K562 (cell line): Measurements from ENCODE around the gene TTLL11. TPM values are rescaled to one million over a fixed set of nuclear protein-coding genes. Genes with fewer than 3 reads are reported as not detected.

ENCODE experiments used
- ATAC-seq: fragments of 200-7000 bp; cut with Tn5 transposase; 3 replicates; pipeline ENCODE4 v1.9.1; 2020; ENCODE audit warnings: moderate library complexity
- BruUV-seq: library from RNA; stranded (reverse); fragments of 400-500 nt; replicated peaks from 2 replicates; lab custom pipeline; 2021; lab: Mats Ljungman, UMichigan
- CTCF ChIA-PET: fragments of 300-600 bp; formaldehyde crosslinking; extraction: SDS; loops from one replicate; lab custom pipeline; 2021; ENCODE audit warnings: low intra/inter-chr PET ratio; lab: Yijun Ruan, JAX
- POLR2A ChIA-PET: fragments of 300-600, 350-650 bp; sonication (Branson Sonifier 250); formaldehyde crosslinking; extraction: SDS; loops from one replicate; lab custom pipeline; 2021; ENCODE audit warnings: antibody characterized with exemption, inconsistent platforms; lab: Yijun Ruan, JAX
- DNase-seq, 4 experiments: peaks; one replicate each; pipeline versions ENCODE4 v3.0.0 to v3.0.0-alpha.2; 2011 to 2018; ENCODE audit warnings: low spot score in 3 of 4, mixed read lengths in 3 of 4; ENCODE audit errors: extremely low read depth in 1 of 4
- FAIRE-seq: peaks from 2 replicates; lab custom pipeline; 2011; peaks lifted over from hg19 to GRCh38; lab: Jason Lieb, UNC
- H2AFZ ChIP-seq: 2 replicates; pipeline ENCODE4 v1.6.0; 2011; ENCODE audit warnings: low read depth, low read length, control low read depth, inconsistent platforms
- H3K27ac ChIP-seq: fragments of 200-600 bp; 3 replicates; pipeline ENCODE4 v1.8.0; 2011; ENCODE audit warnings: low read depth, mild to moderate bottlenecking, control low read depth, inconsistent platforms, low read length, moderate library complexity, mixed read lengths; ENCODE audit errors: extremely low read depth
- H3K27me3 ChIP-seq, 2 experiments: fragments of 300-600 bp in 1 of 2; 2 replicates in 1 of 2; 3 replicates in 1 of 2; pipeline versions ENCODE4 v1.6.0 to v1.8.0; 2011; ENCODE audit warnings: inconsistent platforms in 2 of 2, low read length in 2 of 2, mild to moderate bottlenecking in 1 of 2, mixed read lengths in 1 of 2, moderate library complexity in 1 of 2; ENCODE audit not compliant: control insufficient read depth in 2 of 2, insufficient read depth in 2 of 2
- H3K36me3 ChIP-seq: fragments of 300-600 bp; 3 replicates; pipeline ENCODE4 v1.8.0; 2011; ENCODE audit warnings: mild to moderate bottlenecking, low read length, inconsistent platforms; ENCODE audit not compliant: control insufficient read depth, insufficient read depth
- H3K4me1 ChIP-seq, 2 experiments: fragments of 200-600 bp in 1 of 2; replicated peaks in 1 of 2; 2 replicates in 1 of 2; 3 replicates in 1 of 2; pipeline versions ENCODE4 v1.5.1 to v1.8.0; 2011; ENCODE audit warnings: inconsistent platforms in 2 of 2, low read length in 2 of 2, mild to moderate bottlenecking in 1 of 2, mixed read lengths in 1 of 2, moderate library complexity in 1 of 2; ENCODE audit not compliant: control insufficient read depth in 2 of 2, insufficient read depth in 2 of 2
- H3K4me2 ChIP-seq: 2 replicates; pipeline ENCODE4 v1.6.1; 2011; ENCODE audit warnings: low read length, control low read depth, inconsistent platforms, mixed read lengths; ENCODE audit not compliant: insufficient read depth
- H3K4me3 ChIP-seq: fragments of 200-600 bp; sonication (generic), shearing (Covaris generic); 2 replicates; pipeline ENCODE4 v1.5.1; 2016; ENCODE audit warnings: control low read depth, inconsistent platforms
- H3K79me2 ChIP-seq: fragments of 200-600 bp; 3 replicates; pipeline ENCODE4 v1.8.0; 2011; ENCODE audit warnings: low read length, inconsistent platforms; ENCODE audit not compliant: control insufficient read depth, insufficient read depth
- H3K9ac ChIP-seq, 2 experiments: 2 replicates each; pipeline versions ENCODE4 v1.6.0 to v1.6.1; 2011; ENCODE audit warnings: low read depth in 2 of 2, low read length in 2 of 2, control low read depth in 1 of 2, inconsistent platforms in 1 of 2, mild to moderate bottlenecking in 1 of 2, mixed read lengths in 1 of 2; ENCODE audit not compliant: insufficient read depth in 1 of 2
- H3K9me1 ChIP-seq: one replicate; pipeline ENCODE4 v1.6.0; 2011; ENCODE audit warnings: inconsistent platforms, mild to moderate bottlenecking, low read length, moderate library complexity; ENCODE audit not compliant: control insufficient read depth, insufficient read depth
- H3K9me3 ChIP-seq: replicated peaks from 2 replicates; pipeline ENCODE4 v1.5.1; 2011; ENCODE audit warnings: low read depth, low read length, inconsistent platforms; ENCODE audit not compliant: control insufficient read depth, insufficient read depth
- H4K20me1 ChIP-seq: replicated peaks from 2 replicates; pipeline ENCODE4 v1.6.1; 2011; ENCODE audit warnings: low read length, inconsistent platforms, mixed read lengths; ENCODE audit not compliant: control insufficient read depth, insufficient read depth
- CHAMP1 ChIP-seq: fragments of 450-650 bp; IDR thresholded peaks from 2 replicates; pipeline ENCODE4 v1.6.1; 2016; ENCODE audit warnings: mild to moderate bottlenecking
- GTF2A2 ChIP-seq: IDR thresholded peaks from 2 replicates; pipeline ENCODE4 v1.6.1; 2016; ENCODE audit warnings: mild to moderate bottlenecking, missing genetic modification characterization, missing compliant biosample characterization
- KAT8 ChIP-seq: fragments of 450-650 bp; IDR thresholded peaks from 2 replicates; pipeline ENCODE4 v1.6.1; 2016; ENCODE audit warnings: low read depth, mild to moderate bottlenecking
- PTBP1 ChIP-seq: fragments of 200-400 bp; formaldehyde crosslinking; IDR thresholded peaks from 2 replicates; pipeline ENCODE4 v1.6.1; 2017; ENCODE audit warnings: low read depth, low read length
- SRF ChIP-seq, 2 experiments: fragments of 250-450, 450-650 bp in 1 of 2; sonication (Bioruptor Pico) in 1 of 2; sonication (generic) in 1 of 2; formaldehyde crosslinking; IDR thresholded peaks; 2 replicates each; pipeline versions ENCODE4 v1.5.0 to v1.5.1; 2020 to 2022; ENCODE audit warnings: mild to moderate bottlenecking in 1 of 2, missing genetic modification reagents in 1 of 2
- TEAD4 ChIP-seq, 2 experiments: sonication (generic) in 1 of 2; formaldehyde crosslinking in 1 of 2; IDR thresholded peaks; 2 replicates each; pipeline versions ENCODE4 v1.6.1 to v1.8.0; 2012 to 2022; ENCODE audit warnings: borderline replicate concordance in 1 of 2, inconsistent platforms in 1 of 2, low read length in 1 of 2, mild to moderate bottlenecking in 1 of 2, missing genetic modification reagents in 1 of 2
- TRIM24 ChIP-seq, 2 experiments: fragments of 450-650 bp; IDR thresholded peaks; 2 replicates each; pipeline ENCODE4 v1.6.1; 2016
- ZC3H8 ChIP-seq: fragments of 450-650 bp; IDR thresholded peaks from 2 replicates; pipeline ENCODE4 v1.6.1; 2017
- ZFP30 ChIP-seq: fragments of 250-450 bp; sonication (Bioruptor Pico); IDR thresholded peaks from 2 replicates; pipeline ENCODE4 v1.8.0; 2022; ENCODE audit warnings: moderate library complexity, mild to moderate bottlenecking, inconsistent platforms, borderline replicate concordance
- WGBS: fragments of 100-300 bp; shearing (Covaris generic); methylation state at CpG from one replicate; pipeline ENCODE4 v1.1.6; 2016; ENCODE audit warnings: low coverage, mixed read lengths; ENCODE audit not compliant: insufficient coverage; ENCODE audit errors: missing lambda C conversion rate; 5-methylcytosine and 5-hydroxymethylcytosine counted together
- in situ Hi-C: fragments of 300-500 bp; cut with MboI; formaldehyde crosslinking; loops from 4 replicates; pipeline ENCODE4 v1.15.0; 2018; ENCODE audit warnings: inconsistent platforms, mixed read lengths
- intact Hi-C: fragments of 100-400 bp; cut with micrococcal nuclease; formaldehyde crosslinking; loops from 2 replicates; pipeline ENCODE4 v1.14.2; 2022
- polyA plus RNA-seq, 8 experiments: library from polyadenylated mRNA; depleted of rRNA in 4 of 8; stranded (reverse) in 5 of 8; unstranded in 3 of 8; fragments of >200 nt; fragmentation: Nextera tagmentation in 2 of 8; fragmentation: Illumina TruSeq in 1 of 8; extraction: Ambion mirVana in 2 of 8; extraction: Trizol in 1 of 8; gene quantifications; 2 replicates each; pipeline versions ENCODE4 v1.2.1 to v1.2.3, GENCODE V29; 2011 to 2014; ENCODE audit warnings: inconsistent platforms in 1 of 8, missing spikeins in 1 of 8
- total RNA-seq, 7 experiments: library from RNA; depleted of rRNA in 6 of 7; stranded (reverse); fragments of >200 nt in 6 of 7; fragmentation: Illumina TruSeq in 2 of 7; extraction: Trizol in 2 of 7; gene quantifications; 2 replicates each; pipeline versions ENCODE4 v1.2.1 to v1.2.3, GENCODE V29; 2011 to 2021; ENCODE audit warnings: low replicate concordance in 1 of 7

The TTLL11 gene
- total and polyA plus RNA-seq, 9 of the 15 experiments (the other 6 are each of a cell fraction or from before 2014, with no cell fraction given) = 0.83 to 4.4 (median 2.7) TPM

- Histone ChIP-seq H3K9ac (no peak overlapping the region), H3K9me1 (no peaks in the 10 kb centered on the region), H3K36me3 (no peaks in the 10 kb centered on the region), H3K27me3 (peaks cover 2 to 18% of the 10 kb centered on the region in 2 experiments; a peak in 3 of 5 replicates), H2AFZ (no peak overlapping the region), H3K4me1 (peaks cover 0 to 12% of the 10 kb centered on the region in 2 experiments; a peak in 1 of 5 replicates), H3K27ac (no peak overlapping the region), H3K79me2 (no peaks in the 10 kb centered on the region), H3K4me2 (no peak overlapping the region), H3K9me3 (no peaks in the 10 kb centered on the region), H4K20me1 (0 out of 2 replicates have a peak, but pooled peaks cover 6% of the 10 kb centered on the region), H3K4me3 (no peak overlapping the region)
- BruUV-seq = no TSS peak
- no peak for TF ChIP-seq ZC3H8
- TF ChIP-seq CHAMP1 = no peak
- no peak for TF ChIP-seq ZFP30 (CRISPR knock-in tag)
- TF ChIP-seq PTBP1 = no peak
- no peak for TF ChIP-seq TEAD4 (IDR thresholded peaks at IDR 0.05; ENCODE audit: low read length)
- no peak for TF ChIP-seq TEAD4 (CRISPR knock-in tag; IDR thresholded peaks at IDR 0.05; ENCODE audit: borderline replicate concordance)
- TF ChIP-seq TRIM24 (IDR thresholded peaks at IDR 0.05) = no peak
- TF ChIP-seq SRF (CRISPR knock-in tag; IDR thresholded peaks at IDR 0.05) = no peak
- no peak for TF ChIP-seq KAT8
- no peak for TF ChIP-seq GTF2A2
- FAIRE-seq (no peak), ATAC-seq (no peak), DNase-seq (no peak)
- intact Hi-C loops = no loop called here
- in situ Hi-C loops = no loop called here
- POLR2A ChIA-PET = interaction anchor here (0.6 to 0.7 kb wide), 4 partner anchors 153 to 618 kb away, joined by 3 to 4 read pairs (median 3); no protein-coding TSS in a partner anchor
- 12% methylated on average over 12 of the region's 12 CpGs for WGBS
- CTCF ChIA-PET = no interaction called here
Observed at GRCh38 chr9:122133263-122133983, 40.3 kb upstream of the TTLL11 start.
